ENCODE results near the gene MAPT.
"Not testable (repeated sequence)": the region's sequence is repeated elsewhere in the genome, so short reads cannot be mapped to it uniquely, and the experiment has no call there.

Gene MAPT

DNA sequence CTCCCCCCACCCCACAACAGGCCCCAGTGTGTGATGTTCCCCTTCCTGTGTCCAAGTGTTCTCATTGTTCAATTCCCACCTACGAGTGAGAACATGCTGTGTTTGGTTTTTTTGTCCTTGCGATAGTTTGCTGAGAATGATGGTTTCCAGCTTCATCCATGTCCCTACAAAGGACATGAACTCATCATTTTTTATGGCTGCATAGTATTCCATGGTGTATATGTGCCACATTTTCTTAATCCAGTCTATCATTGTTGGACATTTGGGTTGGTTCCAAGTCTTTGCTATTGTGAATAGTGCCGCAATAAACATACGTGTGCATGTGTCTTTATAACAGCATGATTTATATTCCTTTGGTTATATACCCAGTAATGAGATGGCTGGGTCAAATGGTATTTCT, 62.4 kb downstream of the MAPT start:
- DNase-seq: not testable (repeated sequence)

DNA sequence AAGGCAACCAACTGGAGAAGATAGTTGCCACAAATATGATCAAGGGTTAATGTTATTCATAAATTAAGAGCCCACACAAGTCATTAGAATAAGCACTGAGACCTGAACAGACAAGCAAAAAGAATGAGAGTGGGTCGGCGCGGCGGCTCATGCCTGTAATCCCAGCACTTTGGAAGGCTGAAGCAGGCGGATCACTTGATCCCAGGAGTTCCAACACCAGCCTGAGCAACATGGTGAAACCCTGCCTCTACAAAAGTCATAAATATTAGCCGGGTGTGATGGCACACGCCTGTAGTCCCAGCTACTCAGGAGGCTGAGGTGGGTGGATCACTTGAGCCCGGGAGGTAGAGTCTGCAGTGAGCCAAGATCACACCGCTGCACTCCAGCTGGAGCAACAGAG, 64.0 kb downstream of the MAPT start:
- no peak for DNase-seq

DNA sequence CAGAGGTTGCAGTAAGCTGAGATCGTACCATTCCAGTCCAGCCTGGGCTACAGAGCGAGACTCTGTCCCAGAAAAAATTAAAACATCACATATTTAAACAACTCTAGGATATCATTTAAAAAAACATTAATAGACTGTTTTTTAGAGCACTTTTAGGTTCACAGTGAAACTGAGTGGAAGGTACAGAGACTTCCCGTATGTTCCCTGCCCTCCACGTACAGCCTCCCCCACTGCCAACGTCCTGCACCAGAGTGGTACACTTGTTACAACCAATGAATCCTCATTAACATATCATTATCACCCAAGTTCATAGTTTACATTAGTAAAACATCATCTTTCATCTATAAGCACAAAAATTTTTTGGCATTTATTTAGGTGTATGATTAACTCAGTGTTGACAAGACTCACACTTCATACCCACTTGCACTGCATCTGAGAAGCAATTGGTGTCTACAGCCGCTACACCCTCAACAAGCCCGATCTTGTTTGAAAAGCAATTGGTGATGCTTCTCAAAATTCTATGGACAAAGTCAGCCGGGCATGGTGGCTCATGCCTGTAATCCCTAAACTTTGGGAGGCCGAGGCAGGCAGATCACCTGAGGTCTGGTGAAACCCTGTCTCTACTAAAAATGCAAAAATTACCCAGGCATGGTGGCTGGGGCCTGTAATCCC, 64.8 kb downstream of the MAPT start:
- DNase-seq: no peak

DNA sequence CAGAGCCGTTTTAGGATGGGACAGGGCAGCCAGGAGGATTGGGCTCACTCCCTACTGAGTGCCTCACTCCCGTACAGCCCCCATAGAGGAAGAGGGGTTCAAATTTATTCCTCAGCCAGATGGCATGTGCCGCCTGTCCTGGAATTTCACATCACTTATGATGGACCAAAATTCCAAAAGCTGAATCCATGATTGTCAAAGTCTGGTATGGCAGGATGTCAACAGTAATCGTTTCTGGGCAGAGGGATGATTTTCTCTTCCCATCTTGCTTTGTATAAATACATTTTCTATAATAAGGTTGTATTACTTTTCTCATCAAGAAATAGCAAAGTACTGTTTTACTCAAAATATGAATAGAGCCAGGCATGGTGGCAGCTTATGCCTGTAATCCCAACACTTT, 66.0 kb downstream of the MAPT start:
- DNase-seq: no peak

DNA sequence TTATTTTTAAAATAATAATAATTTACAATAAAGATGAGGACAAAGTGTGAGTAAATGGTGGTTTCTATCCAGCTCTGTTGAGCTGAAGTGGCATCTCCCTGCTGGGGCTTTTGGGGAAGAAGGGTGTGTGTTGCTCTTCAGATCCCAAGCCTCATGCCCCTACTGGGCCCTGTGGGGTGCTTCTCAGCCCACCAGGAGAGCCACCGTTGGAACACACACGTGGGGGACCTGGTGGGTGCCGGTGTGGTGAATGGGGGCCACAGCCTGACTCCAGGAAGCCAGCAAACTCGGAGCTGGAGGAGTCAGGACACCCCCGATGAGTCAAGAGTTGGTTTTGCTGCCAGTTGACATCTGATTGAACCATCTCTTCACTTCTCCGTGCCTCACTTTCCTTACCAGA, 66.9 kb downstream of the MAPT start:
- no peak for DNase-seq

DNA sequence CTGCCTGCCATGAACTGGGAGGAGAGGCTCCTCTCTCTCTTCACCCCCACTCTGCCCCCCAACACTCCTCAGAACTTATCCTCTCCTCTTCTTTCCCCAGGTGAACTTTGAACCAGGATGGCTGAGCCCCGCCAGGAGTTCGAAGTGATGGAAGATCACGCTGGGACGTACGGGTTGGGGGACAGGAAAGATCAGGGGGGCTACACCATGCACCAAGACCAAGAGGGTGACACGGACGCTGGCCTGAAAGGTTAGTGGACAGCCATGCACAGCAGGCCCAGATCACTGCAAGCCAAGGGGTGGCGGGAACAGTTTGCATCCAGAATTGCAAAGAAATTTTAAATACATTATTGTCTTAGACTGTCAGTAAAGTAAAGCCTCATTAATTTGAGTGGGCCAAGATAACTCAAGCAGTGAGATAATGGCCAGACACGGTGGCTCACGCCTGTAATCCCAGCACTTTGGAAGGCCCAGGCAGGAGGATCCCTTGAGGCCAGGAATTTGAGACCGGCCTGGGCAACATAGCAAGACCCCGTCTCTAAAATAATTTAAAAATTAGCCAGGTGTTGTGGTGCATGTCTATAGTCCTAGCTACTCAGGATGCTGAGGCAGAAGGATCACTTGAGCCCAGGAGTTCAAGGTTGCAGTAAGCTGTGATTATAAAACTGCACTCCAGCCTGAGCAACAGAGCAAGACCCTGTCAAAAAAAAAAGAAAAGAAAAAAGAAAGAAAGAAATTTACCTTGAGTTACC, 68.0 kb downstream of the MAPT start:
- no peak for DNase-seq

DNA sequence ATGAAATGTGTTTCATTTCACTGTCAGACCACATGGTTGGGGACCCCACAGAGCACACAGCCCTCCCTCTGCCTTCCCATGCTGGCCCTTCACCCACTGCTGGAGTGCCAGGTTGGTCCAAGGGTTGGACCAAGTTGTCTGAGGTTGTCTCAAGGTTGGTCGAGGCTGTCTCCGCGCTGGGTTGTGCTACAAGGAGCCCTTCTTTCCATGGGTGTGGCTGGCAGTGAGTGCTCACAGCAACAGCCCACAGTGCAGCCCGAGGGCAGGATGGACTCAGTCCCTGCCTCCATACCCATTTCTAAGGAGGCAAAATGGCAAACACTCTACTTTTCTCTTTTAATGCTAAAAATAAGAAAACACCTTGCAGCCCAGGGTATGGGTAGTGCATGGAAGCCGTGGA, 68.9 kb downstream of the MAPT start:
- no peak for DNase-seq

DNA sequence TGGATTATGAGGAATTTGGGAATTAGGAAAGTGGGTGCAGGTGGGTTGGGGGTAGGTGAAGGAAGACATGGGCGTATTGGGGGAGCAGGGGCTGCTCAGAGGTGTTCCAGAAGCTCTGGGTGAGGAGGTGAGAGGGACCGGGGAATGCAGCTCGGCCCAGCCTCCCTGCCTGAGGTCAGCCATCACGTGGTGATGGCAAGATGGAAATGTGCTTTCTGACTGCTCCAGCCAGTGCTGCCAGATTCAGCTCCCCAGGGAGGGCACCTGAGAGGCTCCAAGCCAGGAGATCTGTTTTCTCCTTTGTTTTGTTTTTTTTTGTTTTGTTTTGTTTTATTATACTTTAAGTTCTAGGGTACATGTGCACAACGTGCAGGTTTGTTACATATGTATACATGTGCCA, 69.5 kb downstream of the MAPT start:
- DNase-seq: no peak

DNA sequence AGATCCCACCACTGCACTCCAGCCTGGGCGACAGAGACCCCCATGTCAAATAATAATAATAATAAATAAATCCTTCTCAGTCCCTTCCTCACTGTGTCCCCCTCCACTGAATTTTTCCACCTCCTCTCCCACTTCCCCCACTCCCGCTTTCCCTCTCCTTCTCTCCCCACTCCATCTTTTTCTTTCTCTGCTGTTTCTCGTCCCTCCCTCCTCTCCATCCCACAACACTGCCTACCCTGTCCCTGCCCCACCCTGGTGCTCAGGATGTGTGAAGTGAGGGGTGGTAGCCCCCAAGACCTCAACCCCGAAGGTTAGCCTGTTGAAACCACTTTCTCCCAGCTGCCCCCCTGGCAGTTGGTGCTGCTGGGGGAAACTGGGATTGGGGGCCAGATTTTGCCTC, 70.3 kb downstream of the MAPT start:
- DNase-seq: no peak

DNA sequence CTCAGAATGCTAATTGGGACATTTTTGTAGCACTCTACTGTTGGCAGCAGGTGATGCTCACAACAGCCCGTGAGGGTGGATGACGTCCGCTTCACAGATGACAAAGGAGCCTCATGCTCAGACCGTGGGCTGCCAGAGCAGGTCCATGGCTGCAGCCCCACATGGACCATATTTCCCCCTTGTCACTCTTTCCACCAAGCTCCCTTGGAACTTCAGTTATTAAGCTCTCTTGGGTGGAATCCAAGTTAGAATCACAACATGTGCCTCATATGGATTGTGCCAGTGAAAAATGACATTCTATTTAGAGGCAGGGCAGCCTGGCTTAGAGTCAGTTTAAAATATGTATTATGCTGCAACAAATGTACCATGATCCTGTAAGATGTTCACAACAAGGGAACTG, 71.5 kb downstream of the MAPT start:
- peak; percentile 85 for DNase-seq

DNA sequence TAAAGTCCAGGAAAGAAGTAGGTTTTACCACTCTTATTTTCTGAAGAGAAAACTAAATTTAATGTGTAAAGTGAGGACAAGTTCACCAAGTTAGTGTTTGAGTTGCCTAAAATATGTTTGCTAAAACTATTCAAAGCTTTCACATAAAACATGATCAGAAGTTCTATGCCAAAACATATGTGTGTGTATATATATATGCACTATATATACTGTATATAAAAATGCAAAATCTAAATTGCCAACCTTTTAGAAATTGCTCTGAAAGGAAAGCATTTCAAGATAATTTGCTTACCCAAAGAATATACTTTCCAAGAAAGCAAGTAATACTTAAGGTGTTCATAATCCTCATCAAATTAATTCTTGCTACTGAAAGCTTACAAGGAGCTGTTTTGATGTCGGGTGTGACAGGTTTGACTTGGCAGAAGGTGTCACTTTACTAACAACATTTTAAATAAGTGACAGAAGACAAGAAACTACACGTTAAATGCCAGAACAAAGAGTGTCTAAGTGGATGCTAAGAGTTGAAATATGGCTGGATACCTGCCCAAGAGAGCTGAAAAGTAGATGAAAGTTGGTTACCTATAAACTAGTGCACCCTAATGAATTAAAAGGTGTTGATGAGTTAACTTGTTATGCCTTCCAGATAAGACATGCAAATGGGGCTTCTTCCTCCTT, 72.4 kb downstream of the MAPT start:
- DNase-seq: no peak

DNA sequence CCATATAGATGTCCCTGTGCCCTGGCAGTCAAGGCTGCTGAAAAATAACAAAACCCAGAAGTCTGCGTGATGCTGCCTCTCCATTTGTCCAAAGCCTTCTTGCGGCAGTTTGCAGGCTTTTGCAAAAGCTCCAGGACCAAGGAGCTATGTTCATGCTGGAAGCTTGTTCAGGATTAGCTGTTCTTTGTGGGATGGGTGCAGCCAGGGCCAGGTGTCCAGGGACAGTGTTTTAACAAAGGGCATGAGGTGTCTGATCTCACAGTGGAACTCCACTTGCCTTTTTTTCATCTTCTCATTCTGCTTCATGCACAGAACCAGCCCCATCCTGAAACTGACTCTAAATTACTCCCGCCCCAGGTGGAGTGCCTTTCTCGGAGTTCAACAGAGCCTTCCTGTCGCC, 73.0 kb downstream of the MAPT start:
- DNase-seq: no peak

DNA sequence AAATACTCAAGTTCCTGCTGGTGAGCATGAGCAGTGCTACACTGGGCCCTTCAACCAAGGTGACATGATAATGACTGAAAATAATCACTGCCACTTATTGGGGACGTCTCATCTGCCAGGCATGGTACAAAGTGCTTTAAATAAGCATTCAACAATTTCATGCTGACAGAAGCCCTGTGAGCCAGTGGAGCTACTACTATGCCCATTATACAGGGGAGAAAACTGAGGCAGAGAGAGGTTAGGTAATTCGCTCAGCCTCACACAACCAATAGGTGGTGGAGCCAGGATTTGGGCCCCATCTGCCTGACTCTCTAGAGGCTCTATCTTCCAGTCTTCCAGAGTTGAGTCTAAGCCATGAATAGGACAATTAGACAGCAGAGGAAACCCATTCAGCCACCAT, 74.4 kb downstream of the MAPT start:
- no peak for DNase-seq

DNA sequence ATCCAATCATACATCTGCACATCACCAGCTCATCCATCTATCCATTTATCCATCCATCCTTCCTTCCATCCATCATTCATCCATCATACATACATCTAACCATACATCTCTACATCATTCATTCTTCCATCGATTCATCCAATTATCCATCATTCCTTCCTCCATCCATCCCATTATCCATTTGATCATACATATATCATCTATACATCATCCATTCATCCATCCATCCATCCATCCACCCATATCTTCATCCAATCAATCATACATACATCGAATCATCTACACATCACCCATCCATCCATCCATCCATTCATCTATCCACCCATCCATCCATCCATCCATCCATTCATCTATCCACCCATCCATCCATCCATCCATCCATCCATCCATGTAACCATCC, 75.4 kb downstream of the MAPT start:
- no peak for DNase-seq

DNA sequence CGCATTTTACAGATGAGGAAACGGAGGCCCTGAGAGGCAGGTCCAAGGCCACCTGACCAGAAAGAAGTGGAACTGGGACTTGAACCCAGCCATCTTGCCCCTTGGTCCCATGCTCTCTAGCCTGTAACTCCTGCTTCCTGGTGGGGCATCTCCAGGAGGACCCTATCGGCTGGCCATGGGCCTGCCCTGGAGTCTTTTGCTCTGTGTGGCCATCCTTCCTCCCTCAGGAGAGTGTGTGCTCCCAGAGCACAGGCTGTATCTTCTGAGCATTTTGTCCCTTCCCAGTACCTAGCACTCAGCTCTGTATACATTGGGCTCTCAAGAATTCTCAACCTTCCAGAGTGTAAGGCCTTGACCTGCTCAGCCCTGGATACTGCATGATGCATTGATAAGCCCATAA, 76.3 kb downstream of the MAPT start:
- no peak for DNase-seq

DNA sequence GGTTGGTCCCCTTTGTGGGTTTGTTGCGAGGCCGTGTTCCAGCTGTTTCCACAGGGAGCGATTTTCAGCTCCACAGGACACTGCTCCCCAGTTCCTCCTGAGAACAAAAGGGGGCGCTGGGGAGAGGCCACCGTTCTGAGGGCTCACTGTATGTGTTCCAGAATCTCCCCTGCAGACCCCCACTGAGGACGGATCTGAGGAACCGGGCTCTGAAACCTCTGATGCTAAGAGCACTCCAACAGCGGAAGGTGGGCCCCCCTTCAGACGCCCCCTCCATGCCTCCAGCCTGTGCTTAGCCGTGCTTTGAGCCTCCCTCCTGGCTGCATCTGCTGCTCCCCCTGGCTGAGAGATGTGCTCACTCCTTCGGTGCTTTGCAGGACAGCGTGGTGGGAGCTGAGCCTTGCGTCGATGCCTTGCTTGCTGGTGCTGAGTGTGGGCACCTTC, 77.4 kb downstream of the MAPT start:
- no peak for DNase-seq

DNA sequence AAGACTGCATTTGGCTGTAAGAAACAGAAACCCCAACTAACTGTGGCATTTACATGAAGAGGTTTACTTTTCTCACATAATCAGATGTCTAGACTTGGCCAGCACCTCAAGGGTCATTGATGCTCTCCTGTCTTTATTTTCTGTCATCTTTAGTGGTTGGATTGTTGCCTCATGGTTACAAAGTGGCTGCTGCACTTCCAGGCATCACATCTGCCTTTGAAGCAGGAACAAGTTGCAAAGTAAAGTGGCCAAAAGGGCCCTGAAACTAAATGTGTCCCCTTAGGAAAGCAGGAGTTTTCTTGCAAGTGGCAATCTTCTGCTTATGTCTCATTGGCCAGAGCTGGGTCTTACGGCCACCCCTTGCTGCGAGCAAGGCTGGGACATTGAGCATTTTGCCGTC, 78.2 kb downstream of the MAPT start:
- DNase-seq: no peak

DNA sequence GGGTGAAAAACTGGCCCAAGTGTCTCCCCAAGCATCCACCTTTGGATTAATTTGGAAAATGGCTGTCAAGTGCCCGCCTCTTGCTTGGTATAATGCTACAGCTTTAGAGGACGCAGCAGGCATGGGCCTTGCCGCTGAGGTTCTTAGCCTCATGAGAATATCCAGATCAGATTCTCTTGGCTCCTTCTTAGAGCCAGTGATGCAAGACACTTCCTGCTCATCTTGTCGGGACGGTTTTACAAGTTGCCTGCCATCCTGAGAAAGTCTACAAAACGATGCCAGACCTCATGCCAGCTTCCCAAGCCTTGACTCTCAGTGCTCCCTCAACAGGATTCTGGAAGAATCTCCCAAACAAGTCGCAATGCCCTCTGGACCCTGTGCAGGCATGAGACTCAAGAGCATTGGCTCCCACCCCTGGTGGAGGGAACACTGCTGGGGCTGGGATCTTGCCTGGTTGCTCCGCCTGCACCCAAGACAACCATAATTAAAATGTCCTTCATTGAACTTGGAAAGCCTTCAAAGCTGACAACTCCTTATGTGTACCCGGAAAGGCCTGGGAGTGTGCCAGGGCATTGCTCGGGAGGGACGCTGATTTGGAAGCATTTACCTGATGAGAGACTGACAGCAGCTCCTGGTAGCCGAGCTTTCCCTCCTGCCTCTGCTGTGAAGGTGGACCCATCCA, 78.9 kb downstream of the MAPT start:
- DNase-seq: no peak

DNA sequence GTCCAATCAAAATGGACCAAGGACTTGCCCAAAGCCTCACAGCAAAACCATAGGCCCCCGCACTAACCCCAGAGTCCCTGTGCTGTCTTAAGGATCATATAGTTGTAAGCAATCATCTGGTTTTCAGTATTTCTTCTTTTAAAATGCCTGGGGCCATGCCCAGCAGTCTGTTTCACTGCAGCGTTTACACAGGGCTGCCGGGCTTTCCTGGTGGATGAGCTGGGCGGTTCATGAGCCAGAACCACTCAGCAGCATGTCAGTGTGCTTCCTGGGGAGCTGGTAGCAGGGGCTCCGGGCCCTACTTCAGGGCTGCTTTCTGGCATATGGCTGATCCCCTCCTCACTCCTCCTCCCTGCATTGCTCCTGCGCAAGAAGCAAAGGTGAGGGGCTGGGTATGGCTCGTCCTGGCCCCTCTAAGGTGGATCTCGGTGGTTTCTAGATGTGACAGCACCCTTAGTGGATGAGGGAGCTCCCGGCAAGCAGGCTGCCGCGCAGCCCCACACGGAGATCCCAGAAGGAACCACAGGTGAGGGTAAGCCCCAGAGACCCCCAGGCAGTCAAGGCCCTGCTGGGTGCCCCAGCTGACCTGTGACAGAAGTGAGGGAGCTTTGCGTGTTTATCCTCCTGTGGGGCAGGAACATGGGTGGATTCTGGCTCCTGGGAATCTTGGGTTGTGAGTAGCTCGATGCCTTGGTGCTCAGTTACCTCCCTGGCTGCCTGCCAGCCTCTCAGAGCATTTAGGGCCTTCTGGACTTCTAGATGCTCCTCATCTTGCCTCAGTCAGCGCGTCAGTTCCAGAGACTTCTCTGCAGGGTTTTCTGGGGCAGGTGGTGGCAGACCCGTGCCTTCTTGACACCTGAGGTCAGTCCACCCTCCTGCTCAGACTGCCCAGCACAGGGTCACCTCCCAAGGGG, 79.8 kb downstream of the MAPT start:
- no peak for DNase-seq

DNA sequence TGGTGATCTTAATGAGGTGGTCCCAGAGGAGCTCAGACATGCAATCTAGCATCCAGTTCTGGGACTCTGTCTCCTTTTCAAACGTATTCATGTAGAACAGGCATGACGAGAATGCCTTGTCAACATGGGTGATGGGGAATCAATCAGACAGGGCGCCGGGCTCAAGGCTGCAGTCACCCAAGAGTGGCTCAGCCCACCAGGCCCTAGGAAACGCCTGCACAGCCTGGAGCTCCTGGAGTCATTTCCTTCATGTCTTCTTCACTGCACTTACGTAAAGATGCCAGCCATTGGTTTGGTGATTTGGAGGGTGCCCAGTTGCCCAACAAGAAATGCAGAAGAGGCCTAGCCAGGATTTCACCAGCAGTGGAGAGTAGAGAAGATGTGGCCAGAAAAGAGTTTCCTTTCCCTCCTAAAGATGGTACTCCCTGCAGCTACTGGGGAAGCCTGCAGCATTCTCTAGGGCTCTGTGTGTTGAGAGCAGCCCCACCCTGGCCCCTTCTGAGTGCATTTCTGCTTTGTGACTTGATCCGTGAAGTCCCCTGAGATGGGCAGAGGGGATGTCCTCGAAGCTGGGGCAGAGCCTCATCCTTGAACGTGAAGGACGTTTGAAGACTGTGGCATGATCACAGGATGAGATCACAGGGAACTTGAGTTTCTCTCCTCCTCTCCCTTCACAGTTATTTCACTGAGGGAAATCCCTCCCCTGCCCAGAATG, 80.7 kb downstream of the MAPT start:
- DNase-seq: no peak

DNA sequence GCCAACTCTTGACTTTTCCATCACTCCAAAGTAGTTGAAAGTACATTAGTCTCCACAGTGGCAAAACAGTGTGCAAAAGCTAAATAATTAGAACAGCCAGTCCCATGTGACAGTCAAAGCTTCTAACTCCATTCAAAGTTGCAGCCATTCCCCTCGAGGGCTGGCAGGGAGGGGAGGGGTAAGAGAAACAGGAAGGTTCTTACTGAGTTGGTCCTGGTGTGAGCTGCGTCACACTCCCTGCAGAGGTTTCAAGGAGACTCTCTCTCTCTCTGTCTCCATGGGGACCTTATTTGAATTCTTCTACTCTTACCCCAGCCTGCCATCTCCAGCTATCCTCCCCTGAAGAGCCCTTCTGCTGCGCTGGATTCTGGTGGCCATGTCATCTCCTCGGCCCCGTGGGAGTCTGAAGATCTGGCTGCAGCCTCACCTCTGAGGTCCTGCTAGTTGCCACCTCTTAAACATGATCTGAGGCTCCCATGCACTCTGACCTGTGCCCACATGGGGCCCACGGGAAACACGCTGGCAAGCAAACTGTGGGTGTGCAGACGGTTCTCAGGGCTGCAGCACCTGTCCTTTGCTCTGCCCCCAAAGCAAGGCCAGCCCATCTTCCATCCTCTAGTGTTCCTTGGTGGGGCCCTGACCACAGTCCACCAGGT, 81.4 kb downstream of the MAPT start:
- no peak for DNase-seq

All from NCI-H1694 treated with DMSO at 0.1 percent for 48 hours (cell line).